SJCRH30 (cell line): Measurements from ENCODE around the gene ROCK1. TPM values are rescaled to one million over a fixed set of nuclear protein-coding genes. Genes with fewer than 3 reads are reported as not detected.
"Not testable (repeated sequence)": the region's sequence is repeated elsewhere in the genome, so short reads cannot be mapped to it uniquely, and the experiment has no call there.

Experiments used
- DNase-seq, 2 experiments: peaks; one replicate each; pipeline ENCODE4 v3.0.0-alpha.2; 2015 to 2020
- H3K27ac ChIP-seq: fragments of 250-450 bp; sonication (Bioruptor Pico); 2 replicates; pipeline ENCODE4 v1.5.1; 2020; ENCODE audit warnings: mild to moderate bottlenecking, moderate library complexity
- H3K27me3 ChIP-seq: fragments of 250-450 bp; sonication (Bioruptor Pico); 2 replicates; pipeline ENCODE4 v1.5.1; 2020; ENCODE audit warnings: mild to moderate bottlenecking, moderate library complexity
- H3K36me3 ChIP-seq: fragments of 250-450 bp; sonication (Bioruptor Pico); 2 replicates; pipeline ENCODE4 v1.5.1; 2020; ENCODE audit warnings: mild to moderate bottlenecking, moderate library complexity
- H3K4me1 ChIP-seq: fragments of 250-450 bp; sonication (Bioruptor Pico); 2 replicates; pipeline ENCODE4 v1.5.1; 2020; ENCODE audit warnings: mild to moderate bottlenecking, moderate library complexity
- H3K4me3 ChIP-seq: fragments of 250-450 bp; sonication (Bioruptor Pico); 2 replicates; pipeline ENCODE4 v1.5.1; 2020; ENCODE audit warnings: mild to moderate bottlenecking, moderate library complexity
- H3K9me3 ChIP-seq: fragments of 250-450 bp; sonication (Bioruptor Pico); replicated peaks from 2 replicates; pipeline ENCODE4 v1.5.1; 2020; ENCODE audit warnings: mild to moderate bottlenecking, moderate library complexity
- total RNA-seq: library from RNA; depleted of rRNA; stranded (reverse); fragments of >200 nt; shearing (Covaris generic); gene quantifications from 2 replicates; pipeline ENCODE4 v1.2.3, GENCODE V29; 2014; rRNA removed

The ROCK1 gene
- total RNA-seq, 1 experiment from 2014 or later: 24.1 TPM

GRCh38 chr18:20963027-20963426 lies 148.6 kb downstream of the ROCK1 start:
- no peaks in the 10 kb centered on the region for H3K9me3 ChIP-seq
- DNase-seq: no peak

GRCh38 chr18:20960735-20961134 lies 150.9 kb downstream of the ROCK1 start:
- H3K4me1 ChIP-seq: no peaks in the 10 kb centered on the region
- no peaks in the 10 kb centered on the region; the same call in 1 of the 2 replicates for H3K36me3 ChIP-seq
- no peaks in the 10 kb centered on the region for H3K9me3 ChIP-seq
- H3K4me3 ChIP-seq: no peak overlapping the region
- DNase-seq: no peak
- H3K27ac ChIP-seq: no peak overlapping the region
- H3K27me3 ChIP-seq: no peaks in the 10 kb centered on the region

More at GRCh38 chr18:20963027-20963426, 148.6 kb downstream of the ROCK1 start:
- Histone ChIP-seq H3K27me3 (no peaks in the 10 kb centered on the region), H3K4me3 (no peak overlapping the region), H3K27ac (no peak overlapping the region), H3K36me3 (no peaks in the 10 kb centered on the region; the same call in 1 of the 2 replicates), H3K4me1 (no peaks in the 10 kb centered on the region)

- not testable (repeated sequence) for H3K27ac ChIP-seq, H3K4me3 ChIP-seq, H3K4me1 ChIP-seq, H3K27me3 ChIP-seq, H3K36me3 ChIP-seq, DNase-seq, H3K9me3 ChIP-seq
These were observed 160.8 kb downstream of the ROCK1 start for GRCh38 chr18:20950827-20951226.

Other genes starting within 250 kb of the ROCK1 start
- gene GREB1L, start 130.4 kb upstream of the ROCK1 start, total RNA-seq: not detected in 2 replicates